ENCODE results near the gene DYRK1A.

DYRK1A gene

GRCh38 chr21:37467082-37467481 lies 100.5 kb downstream of the DYRK1A start:
- H3K36me3 ChIP-seq (replicated peaks in 1 of 2; ENCODE audit: control insufficient read depth in 2 of 2, insufficient read depth in 2 of 2, low read length in 2 of 2), result peaks cover 6 to 63% of the 10 kb centered on the region in 2 donors
- H3K23ac ChIP-seq (ENCODE audit: low read depth, low read length, poor library complexity), result no peak overlapping the region
- peaks cover 0 to 11% of the 10 kb centered on the region in 2 donors for H3K9me3 ChIP-seq (replicated peaks in 1 of 2; ENCODE audit: control insufficient read depth in 2 of 2, insufficient read depth in 1 of 2, low read depth in 1 of 2, low read length in 2 of 2)
- no peak overlapping the region for H3K4me2 ChIP-seq (ENCODE audit: insufficient read depth, low read length, poor library complexity, severe bottlenecking)
- peaks cover 2% of the 10 kb centered on the region for H3K79me1 ChIP-seq (ENCODE audit: low read depth, low read length)
- no peak overlapping the region for H3K4ac ChIP-seq (ENCODE audit: low read length)
- H4K91ac ChIP-seq (ENCODE audit: low read depth, low read length, poor library complexity), result no peak overlapping the region
- no peak overlapping the region for H3K27ac ChIP-seq (replicated peaks; ENCODE audit: low read length)
- H3K4me1 ChIP-seq (ENCODE audit: control insufficient read depth in 2 of 2, insufficient read depth in 1 of 2, low read depth in 1 of 2, low read length in 2 of 2), result peaks cover 4% of the 10 kb centered on the region in 2 donors
- no peak overlapping the region for H2BK12ac ChIP-seq (ENCODE audit: low read length)
- H2AFZ ChIP-seq (ENCODE audit: low read length), result no peak overlapping the region
- no peak overlapping the region for H4K8ac ChIP-seq (ENCODE audit: low read depth, low read length)
- no peak overlapping the region for H2BK120ac ChIP-seq (ENCODE audit: low read depth, low read length)
- no peak for DNase-seq (ENCODE audit: low spot score)
- H3K18ac ChIP-seq (ENCODE audit: low read length), result no peak overlapping the region
- no peak overlapping the region for H2BK5ac ChIP-seq (ENCODE audit: low read length)
- no CpG with 5 or more reads among the region's 3 CpGs for WGBS, 2 donors (ENCODE audit: extremely low coverage in 2 of 2, insufficient read length in 2 of 2, insufficient replicate concordance in 1 of 2)
- no peak overlapping the region for H2BK15ac ChIP-seq (ENCODE audit: low read length)
- no peaks in the 10 kb centered on the region for H3K27me3 ChIP-seq (ENCODE audit: control insufficient read depth in 3 of 3, insufficient read depth in 3 of 3, low read depth in 1 of 3, low read length in 3 of 3)
- no peak overlapping the region for H3K9ac ChIP-seq (ENCODE audit: low read depth, low read length, poor library complexity)
- H3K4me3 ChIP-seq (ENCODE audit: low read length in 2 of 2), result no peak overlapping the region
- no peak overlapping the region for H3K14ac ChIP-seq (ENCODE audit: low read length)
- H2AK5ac ChIP-seq (ENCODE audit: low read depth, low read length), result no peak overlapping the region

DNA sequence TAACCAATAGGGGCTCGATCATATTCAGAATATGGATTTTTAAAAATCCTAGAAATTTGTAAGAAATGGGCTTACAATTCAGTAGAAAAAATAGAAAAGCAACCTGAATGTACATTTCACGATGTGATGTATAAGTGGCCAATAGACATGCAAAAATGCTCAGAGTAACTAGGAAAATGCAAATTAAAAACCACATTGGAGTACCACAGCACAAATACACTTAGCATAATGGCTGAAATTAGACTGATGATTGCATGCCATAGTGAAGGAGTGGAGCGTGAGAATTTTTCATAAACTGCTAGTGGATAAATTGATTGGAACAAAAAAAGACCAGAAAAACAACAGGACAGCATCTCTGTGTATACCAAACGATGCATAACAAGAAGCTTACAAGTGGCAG lies 102.3 kb downstream of the DYRK1A start:
- no peak overlapping the region for H3K18ac ChIP-seq (ENCODE audit: low read length)
- no peak overlapping the region for H2BK15ac ChIP-seq (ENCODE audit: low read length)
- no peaks in the 10 kb centered on the region for H3K4me1 ChIP-seq (ENCODE audit: control insufficient read depth in 2 of 2, insufficient read depth in 1 of 2, low read depth in 1 of 2, low read length in 2 of 2)
- no peak overlapping the region for H3K9ac ChIP-seq (ENCODE audit: low read depth, low read length, poor library complexity)
- no peak overlapping the region for H3K4me2 ChIP-seq (ENCODE audit: insufficient read depth, low read length, poor library complexity, severe bottlenecking)
- peaks cover 6 to 81% of the 10 kb centered on the region in 2 donors for H3K36me3 ChIP-seq (replicated peaks in 1 of 2; ENCODE audit: control insufficient read depth in 2 of 2, insufficient read depth in 2 of 2, low read length in 2 of 2)
- no peak overlapping the region for H3K23ac ChIP-seq (ENCODE audit: low read depth, low read length, poor library complexity)
- H3K4ac ChIP-seq (ENCODE audit: low read length), result no peak overlapping the region
- no peak overlapping the region for H4K8ac ChIP-seq (ENCODE audit: low read depth, low read length)
- no peak overlapping the region for H2BK120ac ChIP-seq (ENCODE audit: low read depth, low read length)
- DNase-seq (ENCODE audit: low spot score), result no peak
- no peaks in the 10 kb centered on the region for H3K27me3 ChIP-seq (ENCODE audit: control insufficient read depth in 3 of 3, insufficient read depth in 3 of 3, low read depth in 1 of 3, low read length in 3 of 3)
- no peaks in the 10 kb centered on the region for H3K79me1 ChIP-seq (ENCODE audit: low read depth, low read length)
- no CpG with 5 or more reads among the region's 4 CpGs for WGBS, 2 donors (ENCODE audit: extremely low coverage in 2 of 2, insufficient read length in 2 of 2, insufficient replicate concordance in 1 of 2)
- H2AFZ ChIP-seq (ENCODE audit: low read length), result no peak overlapping the region
- no peak overlapping the region for H2AK5ac ChIP-seq (ENCODE audit: low read depth, low read length)
- no peak overlapping the region for H4K91ac ChIP-seq (ENCODE audit: low read depth, low read length, poor library complexity)
- no peak overlapping the region for H3K27ac ChIP-seq (replicated peaks; ENCODE audit: low read length)
- H3K14ac ChIP-seq (ENCODE audit: low read length), result no peak overlapping the region
- H2BK5ac ChIP-seq (ENCODE audit: low read length), result no peak overlapping the region
- peaks cover 0 to 11% of the 10 kb centered on the region in 2 donors for H3K9me3 ChIP-seq (replicated peaks in 1 of 2; ENCODE audit: control insufficient read depth in 2 of 2, insufficient read depth in 1 of 2, low read depth in 1 of 2, low read length in 2 of 2)
- no peak overlapping the region for H2BK12ac ChIP-seq (ENCODE audit: low read length)
- no peak overlapping the region for H3K4me3 ChIP-seq (ENCODE audit: low read length in 2 of 2)

- H2BK15ac ChIP-seq (ENCODE audit: low read length), result no peak overlapping the region
- no peak overlapping the region for H3K18ac ChIP-seq (ENCODE audit: low read length)
- H3K23ac ChIP-seq (ENCODE audit: low read depth, low read length, poor library complexity), result no peak overlapping the region
- peaks cover 6 to 83% of the 10 kb centered on the region in 2 donors for H3K36me3 ChIP-seq (replicated peaks in 1 of 2; ENCODE audit: control insufficient read depth in 2 of 2, insufficient read depth in 2 of 2, low read length in 2 of 2)
- H2AFZ ChIP-seq (ENCODE audit: low read length), result no peak overlapping the region
- H4K8ac ChIP-seq (ENCODE audit: low read depth, low read length), result no peak overlapping the region
- DNase-seq (ENCODE audit: low spot score), result no peak
- H3K4me1 ChIP-seq (ENCODE audit: control insufficient read depth in 2 of 2, insufficient read depth in 1 of 2, low read depth in 1 of 2, low read length in 2 of 2), result no peaks in the 10 kb centered on the region
- no peak overlapping the region for H3K4me2 ChIP-seq (ENCODE audit: insufficient read depth, low read length, poor library complexity, severe bottlenecking)
- H3K79me1 ChIP-seq (ENCODE audit: low read depth, low read length), result no peaks in the 10 kb centered on the region
- H4K91ac ChIP-seq (ENCODE audit: low read depth, low read length, poor library complexity), result no peak overlapping the region
- no CpG with 5 or more reads among the region's 5 CpGs for WGBS, 2 donors (ENCODE audit: extremely low coverage in 2 of 2, insufficient read length in 2 of 2, insufficient replicate concordance in 1 of 2)
- no peak overlapping the region for H3K9ac ChIP-seq (ENCODE audit: low read depth, low read length, poor library complexity)
- H2BK5ac ChIP-seq (ENCODE audit: low read length), result no peak overlapping the region
- H3K27ac ChIP-seq (replicated peaks; ENCODE audit: low read length), result no peak overlapping the region
- H2AK5ac ChIP-seq (ENCODE audit: low read depth, low read length), result no peak overlapping the region
- H3K4ac ChIP-seq (ENCODE audit: low read length), result no peak overlapping the region
- H2BK12ac ChIP-seq (ENCODE audit: low read length), result no peak overlapping the region
- H3K27me3 ChIP-seq (ENCODE audit: control insufficient read depth in 3 of 3, insufficient read depth in 3 of 3, low read depth in 1 of 3, low read length in 3 of 3), result no peaks in the 10 kb centered on the region
- H3K4me3 ChIP-seq (ENCODE audit: low read length in 2 of 2), result no peak overlapping the region
- no peak overlapping the region for H3K14ac ChIP-seq (ENCODE audit: low read length)
- H2BK120ac ChIP-seq (ENCODE audit: low read depth, low read length), result no peak overlapping the region
- peaks cover 0 to 11% of the 10 kb centered on the region in 2 donors for H3K9me3 ChIP-seq (replicated peaks in 1 of 2; ENCODE audit: control insufficient read depth in 2 of 2, insufficient read depth in 1 of 2, low read depth in 1 of 2, low read length in 2 of 2)
Observed at GRCh38 chr21:37469441-37469840, 102.9 kb downstream of the DYRK1A start.

DNA sequence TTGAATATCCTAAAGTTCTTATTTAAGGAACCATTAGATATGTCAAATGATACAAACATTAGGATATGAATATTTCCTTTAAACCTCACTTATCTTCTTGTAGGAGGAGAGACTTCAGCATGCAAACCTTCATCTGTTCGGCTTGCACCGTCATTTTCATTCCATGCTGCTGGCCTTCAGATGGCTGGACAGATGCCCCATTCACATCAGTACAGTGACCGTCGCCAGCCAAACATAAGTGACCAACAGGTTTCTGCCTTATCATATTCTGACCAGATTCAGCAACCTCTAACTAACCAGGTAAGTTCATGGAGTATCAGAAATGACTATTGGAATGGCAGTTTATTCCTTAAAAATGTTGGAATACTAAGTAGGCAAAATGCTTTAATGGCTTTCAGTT lies 106.0 kb downstream of the DYRK1A start:
- no peak overlapping the region for H2BK12ac ChIP-seq (ENCODE audit: low read length)
- H3K14ac ChIP-seq (ENCODE audit: low read length), result no peak overlapping the region
- no peak overlapping the region for H3K4ac ChIP-seq (ENCODE audit: low read length)
- no peak overlapping the region for H3K23ac ChIP-seq (ENCODE audit: low read depth, low read length, poor library complexity)
- H2BK120ac ChIP-seq (ENCODE audit: low read depth, low read length), result no peak overlapping the region
- H2BK5ac ChIP-seq (ENCODE audit: low read length), result no peak overlapping the region
- H2BK15ac ChIP-seq (ENCODE audit: low read length), result no peak overlapping the region
- no peak overlapping the region for H4K8ac ChIP-seq (ENCODE audit: low read depth, low read length)
- no peak overlapping the region for H2AK5ac ChIP-seq (ENCODE audit: low read depth, low read length)
- no CpG with 5 or more reads among the region's 4 CpGs for WGBS, 2 donors (ENCODE audit: extremely low coverage in 2 of 2, insufficient read length in 2 of 2, insufficient replicate concordance in 1 of 2)
- no peaks in the 10 kb centered on the region for H3K4me1 ChIP-seq (ENCODE audit: control insufficient read depth in 2 of 2, insufficient read depth in 1 of 2, low read depth in 1 of 2, low read length in 2 of 2)
- no peak overlapping the region for H3K18ac ChIP-seq (ENCODE audit: low read length)
- no peak overlapping the region for H3K9ac ChIP-seq (ENCODE audit: low read depth, low read length, poor library complexity)
- H2AFZ ChIP-seq (ENCODE audit: low read length), result no peak overlapping the region
- no peak overlapping the region for H3K4me3 ChIP-seq (ENCODE audit: low read length in 2 of 2)
- no peak for DNase-seq (ENCODE audit: low spot score)
- peaks cover 0 to 11% of the 10 kb centered on the region in 2 donors for H3K9me3 ChIP-seq (replicated peaks in 1 of 2; ENCODE audit: control insufficient read depth in 2 of 2, insufficient read depth in 1 of 2, low read depth in 1 of 2, low read length in 2 of 2)
- H3K36me3 ChIP-seq (replicated peaks in 1 of 2; ENCODE audit: control insufficient read depth in 2 of 2, insufficient read depth in 2 of 2, low read length in 2 of 2), result peaks cover 6 to 82% of the 10 kb centered on the region in 2 donors
- H3K79me1 ChIP-seq (ENCODE audit: low read depth, low read length), result peaks cover 3% of the 10 kb centered on the region
- H4K91ac ChIP-seq (ENCODE audit: low read depth, low read length, poor library complexity), result no peak overlapping the region
- no peak overlapping the region for H3K27ac ChIP-seq (replicated peaks; ENCODE audit: low read length)
- H3K27me3 ChIP-seq (ENCODE audit: control insufficient read depth in 3 of 3, insufficient read depth in 3 of 3, low read depth in 1 of 3, low read length in 3 of 3), result no peaks in the 10 kb centered on the region
- no peak overlapping the region for H3K4me2 ChIP-seq (ENCODE audit: insufficient read depth, low read length, poor library complexity, severe bottlenecking)

All from neuronal stem cell (in vitro differentiated cells).